Stimulated activated CD8-positive, alpha-beta memory T cell treated with anti-CD3 and anti-CD28 coated beads, Interleukin-12 subunit alpha, Interleukin-12 subunit beta, amount 100 ng/mL, for 24 hours (primary cell): ENCODE results near the gene FMNL1.

Experiments used
- DNase-seq: peaks from one replicate; pipeline ENCODE4 v3.0.0-alpha.2; 2020; ENCODE audit errors: extremely low read depth

The FMNL1 gene

GRCh38 chr17:45256114-45256966 is 34.7 kb downstream of the FMNL1 start:
- no peak for DNase-seq

DNA sequence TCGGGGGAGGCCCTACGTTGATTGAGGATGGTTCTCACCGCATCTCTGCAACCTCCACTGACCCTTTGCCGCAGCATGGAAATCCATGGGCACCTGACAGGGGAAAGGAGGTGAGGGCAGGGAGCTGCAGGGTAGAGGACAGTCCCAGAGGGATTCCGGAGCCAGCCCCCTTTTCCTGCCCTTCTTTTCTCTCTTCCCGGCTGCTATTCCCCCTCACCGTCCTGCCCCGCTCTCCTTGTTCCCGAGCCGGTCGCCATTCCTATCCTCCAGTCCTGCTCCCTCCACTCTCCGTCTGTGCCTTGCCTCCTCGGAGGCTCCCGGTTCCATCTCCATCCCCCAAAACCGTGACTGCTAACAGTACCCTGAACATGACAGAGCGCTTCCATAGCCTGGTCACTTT is 35.4 kb downstream of the FMNL1 start:
- no peak for DNase-seq

GRCh38 chr17:45258981-45259380 is 37.3 kb downstream of the FMNL1 start:
- no peak for DNase-seq

- no peak for DNase-seq
Observed at GRCh38 chr17:45260204-45260783, 38.6 kb downstream of the FMNL1 start.

DNA sequence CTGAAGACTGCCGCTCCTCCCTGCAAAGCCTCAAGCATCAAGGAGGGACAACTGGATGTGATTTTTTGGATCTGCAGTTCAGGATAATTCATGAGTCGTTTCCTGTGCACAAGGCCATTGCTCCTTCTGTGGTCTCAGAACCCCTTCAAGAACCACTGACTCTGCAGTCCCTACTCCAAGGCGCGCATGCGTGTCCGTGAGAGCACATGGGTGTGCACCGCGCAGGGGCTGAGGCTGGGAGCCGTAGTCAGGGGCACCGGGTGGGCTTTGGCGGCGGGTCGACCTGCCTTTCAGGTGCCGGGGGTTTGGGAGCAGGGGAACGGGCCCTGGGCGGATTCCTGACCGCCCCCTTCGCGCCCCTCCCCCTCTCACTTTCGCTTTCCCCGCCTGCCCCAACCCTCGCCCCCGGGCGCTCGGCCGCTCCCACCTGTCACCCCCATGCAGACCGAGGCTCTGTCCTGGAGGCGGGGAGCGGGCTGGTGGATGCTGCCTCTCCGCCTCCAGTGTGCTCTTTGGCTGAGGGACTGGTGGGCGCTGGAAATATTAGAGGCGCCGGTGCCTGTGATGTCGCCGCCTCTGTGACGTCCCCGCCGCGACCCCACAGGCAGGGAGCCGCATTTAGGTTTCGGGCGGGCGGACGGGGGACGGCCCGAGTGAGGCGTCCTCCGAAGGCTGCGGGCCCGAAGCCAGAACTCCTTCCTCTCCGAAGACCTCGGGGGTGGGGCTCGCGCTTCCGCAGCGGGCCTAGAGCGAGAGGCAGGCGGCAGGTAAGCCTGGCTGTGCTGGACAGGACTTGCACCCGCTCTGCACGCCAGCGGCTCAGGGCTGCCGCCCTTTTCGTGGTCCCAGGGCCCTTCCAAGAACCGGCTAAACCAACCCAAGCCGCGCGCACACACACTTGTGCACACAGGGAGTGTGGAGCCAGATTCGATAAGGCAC is 40.2 kb downstream of the FMNL1 start, which contains the start of gene SPATA32:
SPATA32 (minus strand) TSS at position 518 of the 939 bp plus-strand sequence; CDS start at position 440, 78 bp downstream.
- DNase-seq = peak; percentile 28

DNA sequence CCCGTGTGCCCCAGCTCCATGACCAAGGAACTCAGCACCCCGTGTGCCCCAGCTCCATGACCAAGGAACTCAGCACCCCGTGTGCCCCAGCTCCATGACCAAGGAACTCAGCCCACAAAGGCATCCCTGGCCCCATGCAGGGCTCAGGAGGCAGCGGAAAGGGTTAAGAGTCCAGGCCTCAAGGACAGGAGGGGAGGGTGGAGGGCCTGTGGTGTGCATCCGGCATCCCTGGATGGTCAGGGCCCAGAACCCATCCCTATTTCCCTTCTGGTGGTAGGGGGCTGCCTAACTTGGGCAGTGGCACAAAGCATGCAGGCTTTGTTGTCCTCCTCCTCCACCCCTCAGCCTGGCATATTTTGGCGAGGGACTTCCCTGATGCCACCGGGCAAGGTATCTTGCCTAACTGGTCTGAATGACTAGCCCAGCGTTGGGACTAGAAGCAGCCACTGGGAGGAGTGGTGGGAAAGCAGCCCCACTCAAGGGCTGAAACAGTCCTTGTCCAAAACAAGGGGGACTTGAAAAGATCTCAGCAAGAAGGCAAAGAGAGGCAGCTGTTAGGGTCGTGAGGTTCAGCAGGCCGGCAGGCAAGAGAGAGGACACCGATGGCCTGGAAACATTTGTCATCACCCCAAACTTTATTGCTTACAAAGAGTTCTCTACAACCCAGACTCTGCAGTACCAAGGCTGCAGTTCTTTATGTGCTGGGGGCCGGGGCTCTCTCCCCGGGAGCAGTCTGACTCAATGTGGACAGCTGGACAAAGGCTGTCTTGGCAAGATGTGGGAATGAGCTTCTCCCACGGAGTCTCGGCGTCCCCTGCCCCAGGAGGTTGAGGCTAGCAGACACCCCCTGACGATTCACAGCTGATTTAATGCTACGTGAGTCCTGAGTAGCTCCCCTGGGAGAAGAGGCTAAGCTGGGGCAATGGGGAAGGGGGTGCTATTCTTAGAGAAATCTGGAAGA is 41.1 kb downstream of the FMNL1 start:
- no peak for DNase-seq

- DNase-seq = no peak
Observed at GRCh38 chr17:45263477-45263860, 41.8 kb downstream of the FMNL1 start.

DNA sequence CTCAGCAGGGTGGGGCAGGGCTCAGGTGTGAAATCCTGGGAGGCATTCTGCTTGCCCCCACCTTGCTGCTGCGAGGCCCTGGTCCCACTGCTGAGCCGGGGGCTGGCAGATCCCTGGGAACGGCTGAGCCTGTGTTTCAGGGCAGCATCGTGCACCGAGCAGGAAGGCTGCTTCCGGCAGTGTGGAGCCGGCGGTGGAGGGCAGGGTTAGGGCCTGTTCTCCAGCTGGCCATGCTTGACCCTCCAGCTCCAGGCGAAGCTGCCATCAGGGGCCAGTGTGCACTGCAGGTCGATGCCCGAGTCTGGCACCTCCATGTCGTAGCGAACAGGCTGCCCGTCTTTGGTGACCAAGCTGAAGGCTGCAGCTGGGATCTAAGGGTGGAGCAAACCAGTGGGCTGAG is 42.7 kb downstream of the FMNL1 start:
- DNase-seq = no peak

- DNase-seq = no peak
Observed at GRCh38 chr17:45264988-45265387, 43.3 kb downstream of the FMNL1 start.

- DNase-seq = no peak
Observed at GRCh38 chr17:45265821-45266220, 44.1 kb downstream of the FMNL1 start.

GRCh38 chr17:45266372-45266926 is 44.8 kb downstream of the FMNL1 start:
- no peak for DNase-seq

- no peak for DNase-seq
Observed at GRCh38 chr17:45267436-45268055, 45.9 kb downstream of the FMNL1 start.

GRCh38 chr17:45269912-45270311 is 48.2 kb downstream of the FMNL1 start:
- DNase-seq = no peak

- DNase-seq = no peak
Observed at GRCh38 chr17:45270828-45271418, 49.2 kb downstream of the FMNL1 start.

DNA sequence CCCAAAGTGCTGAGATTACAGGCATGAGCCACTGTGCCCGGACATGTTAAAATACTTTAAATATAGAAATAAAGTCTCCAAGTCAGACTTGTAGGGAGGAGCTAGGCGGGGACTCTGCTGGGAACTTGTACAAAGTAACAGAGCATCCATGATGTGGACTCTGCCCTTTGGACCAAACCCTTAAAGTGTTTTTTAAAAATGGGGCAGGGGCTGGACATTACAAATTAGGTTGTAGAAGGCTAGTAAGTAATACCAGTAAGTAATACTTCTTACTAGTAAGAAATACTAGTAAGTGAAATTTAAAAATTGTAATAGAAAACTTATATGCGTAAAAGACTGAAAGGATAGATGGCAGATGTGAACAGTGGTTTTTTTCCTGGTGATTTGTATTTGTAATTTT is 49.9 kb downstream of the FMNL1 start:
- no peak for DNase-seq

GRCh38 chr17:45273551-45273957 is 51.9 kb downstream of the FMNL1 start:
- DNase-seq = no peak

- no peak for DNase-seq
Observed at GRCh38 chr17:45274033-45274432, 52.3 kb downstream of the FMNL1 start.

DNA sequence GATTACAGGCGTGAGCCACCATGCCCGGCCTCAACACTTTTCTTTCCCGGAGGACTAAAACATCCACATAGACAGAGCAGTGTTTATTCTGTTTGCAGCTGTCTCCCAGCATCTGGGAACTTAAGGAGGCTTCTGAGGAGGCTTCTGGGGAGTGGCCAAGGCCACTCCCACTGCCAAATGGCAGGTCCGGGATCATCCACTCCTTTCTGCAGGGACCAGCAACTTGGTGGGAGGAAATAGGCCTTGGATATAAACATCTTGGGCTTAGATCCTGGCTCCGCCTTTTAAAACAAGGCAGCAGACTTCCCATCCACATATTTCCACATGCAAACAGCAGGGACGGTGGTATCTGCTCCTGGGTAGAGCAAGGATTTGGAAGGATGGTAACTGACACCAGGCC is 54.3 kb downstream of the FMNL1 start:
- no peak for DNase-seq

- DNase-seq = peak; percentile 76
Observed at GRCh38 chr17:45277216-45277849, 55.6 kb downstream of the FMNL1 start.
